Activated T-cell treated with anti-CD3 and anti-CD28 coated beads for 24 hours (primary cell): ENCODE data around the gene NR1I3.

Source experiments
- DNase-seq: peaks from one replicate; pipeline ENCODE4 v3.0.0-alpha.2; 2020; ENCODE audit warnings: low read depth

Gene NR1I3

DNA sequence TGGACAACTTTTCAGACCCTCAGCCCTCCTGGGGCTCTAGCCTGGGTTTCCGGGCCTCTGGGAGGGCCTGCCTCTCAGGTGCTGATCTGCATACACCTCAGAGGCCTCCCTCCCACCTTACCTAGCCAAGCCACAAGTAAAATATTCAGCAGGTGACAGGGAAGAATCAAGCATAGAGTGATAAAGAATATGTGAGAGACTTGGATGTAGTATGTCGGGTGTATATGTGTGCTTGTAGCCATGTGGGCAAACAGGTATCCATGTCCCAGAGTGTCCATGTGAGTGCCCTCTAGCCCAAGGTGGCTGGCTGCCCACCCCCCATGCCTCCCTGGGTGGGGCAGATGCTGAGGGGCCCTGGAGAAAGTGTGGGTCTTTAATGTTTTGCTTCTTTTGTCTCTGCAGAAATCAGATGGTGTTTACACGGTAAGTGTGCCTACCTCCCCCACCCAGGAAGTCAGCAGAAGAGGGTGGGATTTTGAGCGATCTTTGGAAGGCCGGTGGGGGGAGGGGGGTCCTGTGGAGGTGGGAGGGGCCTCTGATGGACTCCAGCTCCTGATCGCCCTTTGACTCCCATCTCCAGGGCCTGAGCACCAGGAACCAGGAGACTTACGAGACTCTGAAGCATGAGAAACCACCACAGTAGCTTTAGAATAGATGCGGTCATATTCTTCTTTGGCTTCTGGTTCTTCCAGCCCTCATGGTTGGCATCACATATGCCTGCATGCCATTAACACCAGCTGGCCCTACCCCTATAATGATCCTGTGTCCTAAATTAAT is 19.5 kb downstream of the NR1I3 start:
- DNase-seq = no peak

- no peak for DNase-seq
Measured at GRCh38 chr1:161217831-161218230, 20.2 kb downstream of the NR1I3 start.

DNA sequence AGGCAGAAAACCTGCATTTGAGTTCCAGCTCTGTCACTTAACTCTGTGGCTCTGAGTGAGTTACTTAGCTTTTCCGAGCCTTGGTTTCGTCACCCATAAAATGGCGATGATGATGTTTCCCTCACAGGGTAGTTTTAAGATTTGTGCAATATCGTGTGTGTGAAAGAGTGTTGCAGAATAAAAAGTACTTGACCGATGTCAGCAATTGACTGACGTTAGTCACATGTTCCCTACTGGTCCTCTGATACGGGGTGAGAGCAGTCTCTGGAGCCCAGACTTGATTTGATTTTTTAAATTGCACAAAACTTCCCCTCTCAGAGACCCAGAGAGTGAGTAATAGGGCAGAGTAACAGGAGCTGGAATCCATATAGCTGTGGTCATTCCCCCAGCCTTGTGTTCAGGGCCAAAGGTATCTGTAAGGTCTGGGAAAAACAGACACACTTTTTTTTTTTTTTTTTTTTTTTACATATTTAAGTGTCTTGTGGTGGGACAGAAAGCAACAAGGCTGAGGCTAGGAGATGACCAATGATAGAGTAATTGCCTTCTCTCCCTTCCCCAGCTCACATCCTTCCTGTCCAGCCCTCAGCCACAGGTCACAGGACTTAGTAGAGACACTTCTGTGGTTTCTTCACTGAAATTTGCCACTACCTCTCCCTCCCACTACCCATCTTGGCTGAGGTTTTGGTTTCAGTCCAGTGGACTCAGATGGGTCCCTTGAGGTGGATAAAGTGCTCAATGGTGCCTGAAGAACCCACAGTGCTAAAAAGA is 20.9 kb downstream of the NR1I3 start:
- DNase-seq = no peak

- DNase-seq = no peak
Measured at GRCh38 chr1:161215076-161215475, 22.9 kb downstream of the NR1I3 start, which contains the start of gene FCER1G. Gene FCER1G (plus strand): TSS chr1:161215295. CDS start chr1:161215322, 27 bp downstream.

DNA sequence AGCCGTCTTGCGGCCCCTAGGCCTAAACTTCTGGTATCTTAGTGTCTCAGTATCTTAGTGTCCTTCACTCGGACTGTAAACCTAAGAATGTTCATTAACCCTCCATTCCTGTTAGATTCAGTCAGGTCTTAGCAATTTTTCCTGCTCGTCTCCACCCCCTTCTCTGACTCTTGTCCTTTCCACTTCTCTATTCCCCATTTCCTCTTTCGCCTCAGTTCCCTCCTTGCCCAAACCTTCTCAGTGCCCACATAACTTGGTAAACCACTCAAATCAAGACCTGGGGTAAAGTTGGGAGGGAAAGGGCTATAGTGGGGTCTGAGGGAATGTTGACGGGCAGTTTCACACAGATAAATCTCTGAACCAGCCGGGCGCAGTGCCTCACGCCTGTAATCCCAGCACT is 23.6 kb downstream of the NR1I3 start:
- no peak for DNase-seq

- peak; percentile 59 for DNase-seq
Measured at GRCh38 chr1:161209790-161210409, 28.1 kb downstream of the NR1I3 start.

DNA sequence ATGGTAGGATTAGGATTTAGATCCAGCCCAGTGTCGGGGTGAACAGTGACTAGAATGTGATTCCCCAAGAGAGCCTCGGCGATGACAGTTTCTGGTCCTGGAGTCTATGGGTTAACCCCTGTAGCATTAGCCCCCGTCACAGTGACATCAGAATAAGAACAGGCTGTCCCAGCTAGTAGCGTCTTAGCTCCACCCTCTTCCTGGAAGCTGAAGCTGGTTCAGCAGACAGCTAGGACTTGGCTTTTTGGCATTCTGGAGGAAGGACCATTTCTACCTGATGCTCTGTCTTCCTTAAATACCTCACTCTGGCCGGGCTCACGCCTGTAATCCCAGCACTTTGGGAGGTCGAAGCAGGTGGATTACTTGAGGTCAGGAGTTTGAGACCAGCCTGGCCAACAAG is 30.8 kb downstream of the NR1I3 start:
- DNase-seq = no peak

- no peak for DNase-seq
Measured at GRCh38 chr1:161206411-161207140, 31.4 kb downstream of the NR1I3 start.

DNA sequence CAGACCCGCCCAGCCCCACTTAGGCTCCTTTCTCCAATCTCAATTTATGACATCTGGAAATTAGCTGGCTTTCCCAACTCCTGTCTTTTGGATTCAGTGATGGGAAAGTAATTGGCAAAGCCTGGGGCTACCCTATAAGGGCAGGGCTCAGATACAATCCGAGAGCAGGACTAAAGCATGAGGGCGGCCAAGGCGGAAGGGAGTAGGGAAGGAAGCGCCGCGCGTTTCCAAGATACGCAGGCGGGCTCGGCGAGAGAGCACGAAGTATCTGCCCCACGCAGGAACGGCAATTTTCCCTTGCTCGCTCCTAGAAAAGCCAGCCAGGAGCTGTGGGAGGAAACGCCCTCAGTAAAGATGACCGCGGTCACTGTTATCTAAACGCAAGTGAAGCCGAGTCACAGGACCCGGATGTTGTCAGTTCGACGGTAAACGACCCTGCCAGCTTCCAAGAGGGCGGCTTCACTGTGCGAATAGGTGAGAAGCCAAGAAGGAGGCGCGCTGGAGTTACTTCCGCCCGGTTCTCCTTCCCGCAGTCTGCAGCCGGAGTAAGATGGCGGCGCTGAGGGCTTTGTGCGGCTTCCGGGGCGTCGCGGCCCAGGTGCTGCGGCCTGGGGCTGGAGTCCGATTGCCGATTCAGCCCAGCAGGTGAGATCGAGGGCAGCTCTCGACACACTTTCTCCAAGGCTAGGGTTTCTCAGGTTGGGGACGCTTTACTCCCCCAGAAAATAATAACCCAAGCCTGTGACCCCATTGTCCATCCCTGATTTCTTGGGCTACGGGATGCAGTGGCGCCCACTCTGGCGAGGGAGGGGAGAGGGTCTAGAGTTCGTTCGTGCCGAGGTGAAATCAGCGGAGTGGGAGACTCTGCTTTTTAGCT is 35.9 kb downstream of the NR1I3 start, which contains the start of gene NDUFS2:
TSS of gene NDUFS2 (plus strand) at position 532 of the 877 bp plus-strand sequence. CDS start at position 551, 19 bp downstream.
- peak; percentile 94 for DNase-seq

DNA sequence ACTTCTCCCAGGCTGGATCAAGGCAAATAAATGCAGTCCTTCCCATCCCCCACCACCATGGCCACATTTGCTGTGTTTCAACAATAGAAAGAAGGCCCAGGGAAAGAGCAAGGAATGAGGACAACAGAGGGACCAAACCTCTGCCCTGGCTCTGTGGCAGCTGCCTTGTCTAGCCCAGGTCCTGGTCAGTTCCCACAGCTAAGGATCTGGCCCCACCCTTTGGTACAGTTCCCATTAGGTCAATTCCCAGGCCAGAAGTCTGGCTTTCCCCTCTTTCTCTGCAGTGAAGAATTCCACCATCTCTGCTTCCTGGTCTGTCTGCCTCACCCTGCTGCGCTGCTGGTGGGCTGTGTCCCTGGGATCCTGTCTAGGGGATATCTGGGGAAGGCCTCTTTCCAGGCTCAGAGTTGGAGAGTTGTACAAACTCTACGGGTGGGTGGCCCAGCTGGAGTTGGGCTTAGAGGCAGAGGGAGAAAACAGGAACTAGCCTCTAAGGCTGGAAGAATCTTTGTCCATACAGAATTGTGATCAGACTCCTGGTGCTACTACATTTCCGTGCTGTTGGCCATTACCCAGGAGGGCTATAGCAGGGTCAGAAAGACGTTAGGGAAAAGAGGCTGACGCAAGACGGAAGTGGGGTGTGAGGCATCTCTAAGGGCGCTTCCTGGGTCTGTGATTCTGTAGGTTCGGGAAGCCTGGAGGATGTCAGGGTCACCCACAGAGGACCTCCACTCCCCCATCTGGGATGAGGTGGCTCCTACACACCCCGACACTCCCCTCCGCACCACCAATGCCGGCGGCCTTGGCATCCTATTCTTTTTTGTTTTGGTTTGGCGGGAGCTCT is 36.8 kb downstream of the NR1I3 start:
- no peak for DNase-seq

DNA sequence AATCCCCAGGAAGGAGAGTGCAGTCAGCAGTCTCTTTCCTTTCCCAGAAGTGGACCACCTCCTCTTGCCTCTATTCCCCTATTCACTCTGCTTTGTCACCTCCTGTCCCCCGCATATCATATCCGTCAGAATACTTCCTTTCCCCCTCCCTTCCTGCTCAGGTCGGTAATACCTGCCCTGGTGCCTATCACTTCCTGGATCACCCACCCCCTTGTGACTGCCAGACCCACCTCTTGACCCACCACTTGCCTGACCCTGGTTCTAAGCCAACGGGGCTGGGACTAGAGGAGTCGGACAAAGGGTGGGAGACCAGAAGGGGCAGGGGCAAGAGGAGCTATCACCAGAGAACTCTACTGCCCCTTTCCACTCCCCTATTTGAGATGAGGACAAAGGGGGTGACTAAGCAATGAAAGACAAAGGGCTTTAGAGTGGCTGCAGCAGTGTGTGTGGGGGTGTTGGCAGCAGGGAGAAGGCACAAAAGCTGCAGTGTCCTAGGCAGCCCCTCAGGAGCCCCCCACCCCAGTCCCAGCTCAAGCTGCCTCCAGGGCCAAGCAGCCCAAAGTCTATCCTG is 37.5 kb downstream of the NR1I3 start:
- no peak for DNase-seq

DNA sequence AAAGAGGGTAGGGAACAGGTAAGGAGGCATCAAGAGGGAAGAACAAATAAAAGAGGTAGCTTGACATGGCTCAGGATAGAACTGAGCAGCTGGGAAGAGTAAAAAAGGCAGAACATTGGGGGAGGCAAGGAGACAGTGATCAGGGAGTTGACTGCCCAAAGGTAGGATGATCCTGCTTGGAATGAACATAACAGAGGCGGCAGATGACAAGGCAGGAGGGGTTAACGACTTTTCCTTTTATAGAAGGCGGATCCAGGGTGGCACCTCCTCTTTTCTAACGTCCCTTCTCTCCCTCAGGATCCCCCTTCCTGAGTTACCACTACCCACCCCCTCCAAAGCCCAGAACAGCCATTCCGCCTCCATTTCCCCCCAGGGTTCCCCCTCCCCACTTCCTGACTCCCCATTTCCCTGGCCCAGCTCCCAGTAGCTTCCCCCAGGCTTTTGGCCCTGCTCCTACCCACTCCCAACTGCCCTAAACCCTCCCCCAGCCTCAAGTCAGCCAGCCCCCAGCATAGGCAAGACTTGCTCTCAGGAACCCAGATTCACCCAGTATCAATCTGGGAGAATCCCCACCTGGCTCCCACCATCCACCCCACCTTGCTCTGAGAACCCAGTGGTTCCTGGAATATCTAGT is 38.4 kb downstream of the NR1I3 start:
- no peak for DNase-seq

GRCh38 chr1:161198897-161199431 is 39.0 kb downstream of the NR1I3 start, which contains the start of gene ADAMTS4:
Gene ADAMTS4 (minus strand): TSS chr1:161199054. CDS start chr1:161198627, 427 bp downstream.
- DNase-seq = no peak

- DNase-seq = no peak
Measured at GRCh38 chr1:161198194-161198896, 39.7 kb downstream of the NR1I3 start.

- no peak for DNase-seq
Measured at GRCh38 chr1:161197560-161198193, 40.3 kb downstream of the NR1I3 start.

DNA sequence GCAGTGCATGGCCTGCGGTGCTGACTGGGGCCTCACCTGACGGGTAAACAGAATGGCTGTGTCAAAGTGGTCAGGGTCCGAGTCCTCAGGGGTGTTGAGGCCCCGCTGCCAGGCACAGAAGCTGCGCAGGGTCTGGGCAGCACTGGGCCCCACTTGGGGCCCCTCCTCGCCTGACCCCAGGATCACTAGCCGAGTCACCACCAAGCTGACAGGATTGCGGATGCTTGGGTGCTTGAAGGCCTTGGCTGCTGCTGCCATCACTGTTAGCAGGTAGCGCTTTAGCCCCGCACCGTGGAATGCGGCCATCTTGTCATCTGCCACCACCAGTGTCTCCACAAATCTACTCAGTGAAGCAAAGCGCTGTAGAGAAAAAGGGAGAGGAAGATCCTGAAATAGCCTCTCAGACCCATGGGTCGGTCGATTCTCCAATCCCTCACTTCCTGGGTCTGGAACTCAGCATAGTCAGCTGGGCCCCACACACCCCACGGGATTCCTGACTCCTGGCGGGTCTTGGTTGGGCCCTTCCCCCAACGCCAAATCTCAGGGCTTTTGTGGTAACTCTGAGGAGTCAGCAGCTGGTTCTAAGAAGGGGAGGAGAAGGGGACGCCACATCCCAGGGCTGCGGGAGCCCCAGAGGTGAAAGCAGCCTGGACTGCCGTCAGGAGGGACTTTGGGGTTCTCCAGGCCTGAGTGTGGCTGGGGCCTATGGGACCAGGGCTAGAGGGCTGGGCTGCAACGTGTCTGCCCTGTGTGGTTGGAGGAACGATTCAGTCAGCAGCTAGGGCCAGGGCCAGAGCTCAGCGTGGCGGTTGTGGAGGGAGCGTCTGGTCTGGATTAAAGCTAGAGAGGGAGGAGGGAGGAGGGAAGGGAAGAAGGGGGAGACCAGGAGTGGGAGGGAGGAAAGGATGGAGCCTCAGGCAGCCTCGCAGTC is 41.2 kb downstream of the NR1I3 start:
- no peak for DNase-seq

- DNase-seq = no peak
Measured at GRCh38 chr1:161196111-161196510, 41.9 kb downstream of the NR1I3 start.
